ENCODE measurements around the gene GDPD4. TPM values are rescaled to one million over a fixed set of nuclear protein-coding genes. Genes with fewer than 3 reads are reported as not detected.

GDPD4 gene
- total RNA-seq, 4 donors from 2014 or later, result not detected

- H3K27me3 ChIP-seq, result no peaks in the 10 kb centered on the region
- WGBS, result 83% methylated on average over 6 of the region's 6 CpGs
- no peaks in the 10 kb centered on the region for H3K4me1 ChIP-seq
- no peak overlapping the region for H3K27ac ChIP-seq
- H3K4me3 ChIP-seq, result no peak overlapping the region
- H3K9me3 ChIP-seq, result no peaks in the 10 kb centered on the region
- DNase-seq (ENCODE audit: low spot score in 2 of 2), result no peak
- no peaks in the 10 kb centered on the region for H3K36me3 ChIP-seq
- TF ChIP-seq EP300 (IDR thresholded peaks at IDR 0.05) (no peak), POLR2AphosphoS5 (IDR thresholded peaks at IDR 0.05) (no peak), CTCF (IDR thresholded peaks at IDR 0.05) (no peak), POLR2A (IDR thresholded peaks at IDR 0.05) (no peak)
These were observed 16.7 kb downstream of the GDPD4 start for GRCh38 chr11:77284476-77285468.

DNA sequence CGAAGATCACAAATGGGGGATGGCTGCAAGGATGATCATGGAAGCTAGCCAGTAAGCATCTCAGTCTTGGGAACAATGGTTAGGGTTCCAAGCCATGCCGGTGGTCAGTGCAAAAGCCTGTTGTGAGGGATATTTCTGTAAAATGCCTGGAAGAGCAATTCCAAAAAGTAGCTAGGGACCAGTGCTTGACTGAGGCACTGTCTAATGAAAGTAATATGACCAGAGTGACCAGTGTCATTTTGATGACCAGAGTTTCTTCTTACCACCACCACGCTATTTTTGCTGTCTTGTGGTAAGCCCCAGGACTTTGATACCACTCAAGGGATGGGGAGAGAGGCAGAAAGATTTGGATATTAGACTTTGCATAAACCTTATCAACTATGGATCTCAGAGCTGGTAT lies 18.4 kb downstream of the GDPD4 start:
- Histone ChIP-seq H3K4me3 (no peak overlapping the region), H3K27me3 (no peaks in the 10 kb centered on the region), H3K9me3 (no peaks in the 10 kb centered on the region), H3K36me3 (no peaks in the 10 kb centered on the region), H3K4me1 (no peaks in the 10 kb centered on the region), H3K27ac (no peak overlapping the region)
- no peak for TF ChIP-seq CTCF (IDR thresholded peaks at IDR 0.05)
- TF ChIP-seq POLR2A (IDR thresholded peaks at IDR 0.05), result no peak
- no peak for TF ChIP-seq EP300 (IDR thresholded peaks at IDR 0.05)
- no peak for TF ChIP-seq POLR2AphosphoS5 (IDR thresholded peaks at IDR 0.05)
- 76% methylated on average over 3 of the region's 3 CpGs for WGBS
- DNase-seq (ENCODE audit: low spot score in 2 of 2), result no peak

DNA sequence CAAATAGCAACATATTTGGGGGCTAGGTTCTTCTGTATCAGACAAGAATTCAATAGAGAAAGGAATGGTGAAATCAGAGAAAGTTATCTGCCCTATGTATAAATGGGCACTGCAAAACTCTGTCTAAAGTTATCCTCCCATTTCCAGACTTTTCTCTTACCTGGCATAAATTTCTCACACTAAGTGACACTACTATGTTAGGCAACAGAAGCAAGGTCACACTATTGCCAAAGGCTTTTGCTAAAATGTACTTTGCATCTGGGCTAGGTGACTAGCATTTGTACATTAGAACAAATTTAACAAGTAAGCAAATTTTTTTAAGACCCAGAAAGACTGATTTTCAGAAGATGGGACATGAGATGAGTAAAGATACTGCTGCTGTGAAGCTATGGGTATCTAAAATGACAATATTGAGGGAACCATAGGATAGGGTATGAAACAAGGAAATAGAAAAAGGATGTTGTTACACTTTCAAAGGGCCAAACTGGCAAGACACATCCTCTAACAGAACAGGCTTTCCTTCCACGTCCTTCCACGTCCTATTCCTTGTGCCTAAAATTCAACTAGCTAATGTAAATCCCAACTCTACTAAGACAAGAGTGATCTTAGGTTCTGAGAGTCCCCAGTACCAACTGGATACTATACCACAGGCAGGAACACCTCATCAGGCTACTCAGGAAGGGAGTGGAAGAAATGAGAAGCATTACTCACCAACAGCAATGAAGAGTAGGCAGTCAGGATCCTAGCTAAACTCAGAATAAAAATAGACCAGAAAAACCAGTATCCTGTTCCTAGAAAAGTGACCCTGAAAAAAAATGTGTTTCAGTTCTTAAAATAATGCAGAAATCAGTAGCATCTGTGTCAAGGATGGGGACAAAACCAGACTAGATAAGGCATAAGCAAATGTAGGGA lies 22.6 kb downstream of the GDPD4 start:
- Histone ChIP-seq H3K4me3 (no peak overlapping the region), H3K27me3 (no peaks in the 10 kb centered on the region), H3K27ac (no peak overlapping the region), H3K36me3 (no peaks in the 10 kb centered on the region), H3K4me1 (no peaks in the 10 kb centered on the region), H3K9me3 (no peaks in the 10 kb centered on the region)
- DNase-seq (ENCODE audit: low spot score in 2 of 2), result no peak
- 82% methylated on average over 2 of the region's 2 CpGs for WGBS
- TF ChIP-seq CTCF (IDR thresholded peaks at IDR 0.05) (no peak), EP300 (IDR thresholded peaks at IDR 0.05) (no peak), POLR2A (IDR thresholded peaks at IDR 0.05) (no peak)

DNA sequence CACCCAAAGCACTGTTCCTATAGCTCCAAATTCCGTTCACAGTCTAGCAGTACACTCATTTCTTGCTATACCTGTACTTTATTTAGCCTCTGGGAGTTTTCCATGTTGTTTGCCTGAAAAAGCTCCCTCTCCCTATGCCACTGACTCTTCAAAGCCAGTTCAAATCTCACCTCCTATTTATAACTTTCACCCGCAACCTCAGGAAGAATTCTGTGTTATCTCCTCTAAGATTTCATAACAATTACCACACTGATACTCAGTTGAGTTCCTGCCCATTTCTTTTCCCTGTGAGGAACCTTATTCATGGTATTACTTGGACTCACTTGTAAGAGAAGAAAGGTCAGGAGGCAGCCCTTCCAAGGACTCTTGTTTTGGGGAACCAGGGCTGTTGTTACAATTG lies 25.2 kb downstream of the GDPD4 start:
- Histone ChIP-seq H3K9me3 (no peaks in the 10 kb centered on the region), H3K4me1 (no peaks in the 10 kb centered on the region), H3K4me3 (no peak overlapping the region), H3K27ac (no peak overlapping the region), H3K36me3 (no peaks in the 10 kb centered on the region), H3K27me3 (no peaks in the 10 kb centered on the region)
- DNase-seq (ENCODE audit: low spot score in 2 of 2), result no peak
- TF ChIP-seq CTCF (IDR thresholded peaks at IDR 0.05) (no peak), POLR2A (IDR thresholded peaks at IDR 0.05) (no peak), POLR2AphosphoS5 (IDR thresholded peaks at IDR 0.05) (no peak), EP300 (IDR thresholded peaks at IDR 0.05) (no peak)
- 79% methylated on average over 2 of the region's 2 CpGs for WGBS

DNA sequence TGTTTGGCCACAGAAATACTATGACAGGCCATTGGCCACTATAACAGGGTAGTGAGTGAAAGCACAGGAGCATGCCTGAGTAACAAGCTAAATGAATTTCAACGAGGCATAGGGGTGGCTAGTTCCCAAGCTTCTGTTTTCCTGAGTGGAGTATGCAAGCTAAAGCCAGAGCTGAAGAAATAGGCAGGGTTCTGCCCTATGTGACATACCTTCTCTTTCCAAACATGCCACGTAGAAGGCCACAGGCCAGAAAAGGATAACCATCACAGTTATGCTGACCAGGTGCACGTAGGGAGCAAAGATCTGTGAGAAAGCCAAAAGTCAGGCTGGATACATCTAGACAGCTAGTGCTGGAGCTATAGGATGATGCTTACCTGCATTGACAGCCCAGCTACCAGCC lies 30.6 kb downstream of the GDPD4 start:
- Histone ChIP-seq H3K36me3 (no peaks in the 10 kb centered on the region), H3K9me3 (no peaks in the 10 kb centered on the region), H3K27ac (no peak overlapping the region), H3K4me3 (no peak overlapping the region), H3K4me1 (no peaks in the 10 kb centered on the region), H3K27me3 (no peaks in the 10 kb centered on the region)
- no peak for DNase-seq (ENCODE audit: low spot score in 2 of 2)
- TF ChIP-seq POLR2A (IDR thresholded peaks at IDR 0.05) (no peak), EP300 (IDR thresholded peaks at IDR 0.05) (no peak), CTCF (IDR thresholded peaks at IDR 0.05) (no peak), POLR2AphosphoS5 (IDR thresholded peaks at IDR 0.05) (no peak)
- 78% methylated on average over 3 of the region's 3 CpGs for WGBS
